ENCODE measurements around the gene PRCC. TPM values are rescaled to one million over a fixed set of nuclear protein-coding genes. Genes with fewer than 3 reads are reported as not detected.

PRCC gene
- total and polyA plus RNA-seq, 2 of the 13 experiments (the other 11 are each of a cell fraction or from before 2014, with no cell fraction given): 24.2 to 40.5 TPM

GRCh38 chr1:156776942-156777341, 9.6 kb downstream of the PRCC start:
- CTCF ChIA-PET (ENCODE audit: low intra/inter-chr PET ratio, low total read pairs): no interaction called here
- 0 out of 2 replicates have a peak, but pooled peaks cover 2% of the 10 kb centered on the region for H4K20me1 ChIP-seq (ENCODE audit: insufficient read depth, low read length)
- H3K27me3 ChIP-seq (ENCODE audit: control insufficient read depth in 1 of 2, insufficient read depth in 2 of 2, low read length in 2 of 2): no peaks in the 10 kb centered on the region
- peaks cover 14% of the 10 kb centered on the region for H3K4me1 ChIP-seq (ENCODE audit: insufficient read depth, low read length)
- DNase-seq (ENCODE audit: low spot score): no peak
- intact Hi-C loops (cut with micrococcal nuclease; ENCODE audit: unreplicated experiment): no loop called here
- H2AFZ ChIP-seq (ENCODE audit: low read length): no peak overlapping the region
- no peaks in the 10 kb centered on the region for H3K9me3 ChIP-seq (ENCODE audit: low read length)
- no TSS peak for BruUV-seq (replicated peaks)
- TF ChIP-seq ZNF138 (CRISPR knock-in tag; IDR thresholded peaks at IDR 0.05; ENCODE audit: low read depth) (no peak), MIER3 (CRISPR knock-in tag; IDR thresholded peaks at IDR 0.05; ENCODE audit: borderline replicate concordance) (no peak), ZNF101 (CRISPR knock-in tag; IDR thresholded peaks at IDR 0.05; ENCODE audit: borderline replicate concordance, low read depth) (no peak), CCAR2 (optimal IDR thresholded peaks at IDR 0.05; ENCODE audit: low read depth, low read length) (no peak), TBX3 (IDR thresholded peaks at IDR 0.05; ENCODE audit: borderline replicate concordance) (no peak)
- ATAC-seq: no peak
- POLR2A ChIA-PET: interaction anchor here (1.7 kb wide), 1 partner anchor 10 kb away, joined by 4 read pairs; the partner anchor contains the start of gene PRCC
- WGBS (ENCODE audit: low lambda C conversion rate): 94% methylated on average over 4 of the region's 4 CpGs
- peaks cover 8 to 38% of the 10 kb centered on the region in 2 experiments; a peak in 4 of 5 replicates for H3K36me3 ChIP-seq (replicated peaks in 1 of 2; ENCODE audit: control insufficient read depth in 1 of 2, insufficient read depth in 2 of 2, low read length in 2 of 2)
- H3K4me3 ChIP-seq (replicated peaks in 1 of 3; ENCODE audit: insufficient read depth in 1 of 3, low read depth in 2 of 3, low read length in 3 of 3): no peak overlapping the region
- no peak for FAIRE-seq
- no peak overlapping the region for H3K4me2 ChIP-seq (ENCODE audit: low read depth, low read length)
- no peak overlapping the region for H3K9ac ChIP-seq (ENCODE audit: insufficient read depth, low read depth, low read length)
- peaks cover 68% of the 10 kb centered on the region for H3K79me2 ChIP-seq (ENCODE audit: insufficient read depth, low read length)
- in situ Hi-C loops (cut with HindIII; ENCODE audit: extremely low pct_ligation_motif_present, low pct_unique_long_range_greater_than_20kb): no loop called here
- H3K27ac ChIP-seq (ENCODE audit: extremely low read length, insufficient read depth, low read length): no peak overlapping the region

- no peak overlapping the region for H3K4me3 ChIP-seq (replicated peaks in 1 of 3; ENCODE audit: insufficient read depth in 1 of 3, low read depth in 2 of 3, low read length in 3 of 3)
- peaks cover 9 to 39% of the 10 kb centered on the region in 2 experiments; a peak in 4 of 5 replicates for H3K36me3 ChIP-seq (replicated peaks in 1 of 2; ENCODE audit: control insufficient read depth in 1 of 2, insufficient read depth in 2 of 2, low read length in 2 of 2)
- no peak overlapping the region for H3K9ac ChIP-seq (ENCODE audit: insufficient read depth, low read depth, low read length)
- DNase-seq (ENCODE audit: low spot score) (no peak), ATAC-seq (no peak), FAIRE-seq (no peak)
- in situ Hi-C loops (cut with HindIII; ENCODE audit: extremely low pct_ligation_motif_present, low pct_unique_long_range_greater_than_20kb) (no loop called here), intact Hi-C loops (cut with micrococcal nuclease; ENCODE audit: unreplicated experiment) (no loop called here)
- 100% methylated on average over 1 of the region's 1 CpG for WGBS (ENCODE audit: low lambda C conversion rate)
- peaks cover 8% of the 10 kb centered on the region; the same call in 1 of the 2 replicates for H3K4me1 ChIP-seq (ENCODE audit: insufficient read depth, low read length)
- H2AFZ ChIP-seq (ENCODE audit: low read length): no peak overlapping the region
- no peaks in the 10 kb centered on the region for H3K9me3 ChIP-seq (ENCODE audit: low read length)
- H3K27ac ChIP-seq (ENCODE audit: extremely low read length, insufficient read depth, low read length): no peak overlapping the region
- no peak overlapping the region for H3K4me2 ChIP-seq (ENCODE audit: low read depth, low read length)
- BruUV-seq (replicated peaks): no TSS peak
- POLR2A ChIA-PET: no interaction called here
- no peaks in the 10 kb centered on the region for H3K27me3 ChIP-seq (ENCODE audit: control insufficient read depth in 1 of 2, insufficient read depth in 2 of 2, low read length in 2 of 2)
- H4K20me1 ChIP-seq (ENCODE audit: insufficient read depth, low read length): 0 out of 2 replicates have a peak, but pooled peaks cover 2% of the 10 kb centered on the region
- no peak for TF ChIP-seq SOX6 (IDR thresholded peaks at IDR 0.05)
- TF ChIP-seq SOX6 (CRISPR knock-in tag; IDR thresholded peaks at IDR 0.05): no peak
- TF ChIP-seq ZNF879 (CRISPR knock-in tag; IDR thresholded peaks at IDR 0.05): no peak
- TF ChIP-seq ZBTB39 (CRISPR knock-in tag; IDR thresholded peaks at IDR 0.05): no peak
- no peak for TF ChIP-seq SNAI1 (CRISPR knock-in tag; IDR thresholded peaks at IDR 0.05; ENCODE audit: borderline replicate concordance)
- H3K79me2 ChIP-seq (ENCODE audit: insufficient read depth, low read length): peaks cover 64% of the 10 kb centered on the region
- CTCF ChIA-PET (ENCODE audit: low intra/inter-chr PET ratio, low total read pairs): no interaction called here
Observed at GRCh38 chr1:156777573-156777972, 10.2 kb downstream of the PRCC start.
